Activated T-cell treated with anti-CD3 and anti-CD28 coated beads, Interleukin-2, amount 50 U/mL, for 4 hours (primary cell): ENCODE data around the gene VPS33A. TPM values are rescaled to one million over a fixed set of nuclear protein-coding genes. Genes with fewer than 3 reads are reported as not detected.
A peak's percentile ranks its signal among the peaks of the same experiment; 100 is the strongest.

ENCODE experiments used
- ATAC-seq, 2 donors: fragments of 200-7000 bp; cut with Tn5 transposase; one replicate each; pipeline ENCODE4 v1.10.0; 2021
- DNase-seq: peaks from one replicate; pipeline ENCODE4 v3.0.0-alpha.2; 2020
- H3K27me3 Mint-ChIP-seq: one replicate; pipeline ENCODE4 v1.8.0; 2021; ENCODE audit warnings: low read depth, mixed read lengths
- H3K36me3 Mint-ChIP-seq: one replicate; pipeline ENCODE4 v1.8.0; 2022; ENCODE audit warnings: mixed read lengths; ENCODE audit not compliant: insufficient read depth
- H3K4me1 Mint-ChIP-seq: one replicate; pipeline ENCODE4 v1.8.0; 2021; ENCODE audit warnings: low read depth, mixed read lengths
- H3K4me3 Mint-ChIP-seq: one replicate; pipeline ENCODE4 v1.8.0; 2021; ENCODE audit warnings: mild to moderate bottlenecking, moderate library complexity, mixed read lengths
- H3K9me3 Mint-ChIP-seq: one replicate; pipeline ENCODE4 v1.8.0; 2021; ENCODE audit warnings: mixed read lengths
- total RNA-seq, 3 donors: library from RNA; stranded (reverse); gene quantifications; one replicate each; pipeline ENCODE4 v1.2.1, GENCODE V29; 2021

Gene VPS33A
- total RNA-seq, result 10 to 100 TPM; 31.4 to 35.6 (median 32.3) TPM

DNA sequence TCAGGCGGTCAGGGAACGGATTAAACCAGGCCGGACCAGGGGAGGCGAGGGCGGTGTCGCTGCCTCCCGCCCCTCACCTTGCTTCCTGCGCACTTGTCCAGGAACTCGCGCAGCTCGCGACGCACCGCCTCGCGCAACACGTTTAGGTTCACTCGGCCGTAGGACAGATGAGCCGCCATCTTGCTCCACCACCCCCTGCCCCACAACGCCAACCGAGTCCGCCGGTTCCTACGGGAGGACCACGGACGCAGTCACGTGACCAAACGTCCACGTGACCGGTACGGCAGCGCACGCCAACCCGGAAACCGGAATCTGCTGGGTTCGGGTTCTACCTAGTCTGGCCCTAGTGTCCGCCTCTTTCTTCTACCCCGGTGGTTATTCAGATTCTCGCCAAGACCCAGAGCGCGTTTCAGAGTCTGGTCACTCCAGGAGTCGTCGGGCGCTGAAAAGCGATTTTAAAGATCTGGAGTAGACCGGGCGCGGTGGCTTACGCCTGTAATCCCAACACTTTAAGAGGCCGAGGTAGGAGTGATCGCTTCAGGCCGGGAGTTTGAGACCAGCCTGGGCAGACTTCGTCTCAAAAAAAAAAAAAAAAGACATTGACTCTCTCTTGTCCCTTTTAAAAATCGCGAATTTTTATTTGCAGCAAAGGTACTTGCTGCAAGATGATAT, at the start of gene VPS33A:
Gene VPS33A, minus strand, starts transcription at position 265 of the 672 bp plus-strand sequence. Its CDS starts 86 bp downstream, at position 179.
- ATAC-seq (peak; percentile 92 to 93), DNase-seq (peak; percentile 89)
- H3K36me3 Mint-ChIP-seq, result peaks cover 3% of the 10 kb centered on the region
- H3K4me1 Mint-ChIP-seq, result peaks cover 19% of the 10 kb centered on the region
- H3K4me3 Mint-ChIP-seq, result peak within 1 kb of the TSS; percentile 96
- peaks cover 2% of the 10 kb centered on the region for H3K27me3 Mint-ChIP-seq
- no peaks in the 10 kb centered on the region for H3K9me3 Mint-ChIP-seq

DNA sequence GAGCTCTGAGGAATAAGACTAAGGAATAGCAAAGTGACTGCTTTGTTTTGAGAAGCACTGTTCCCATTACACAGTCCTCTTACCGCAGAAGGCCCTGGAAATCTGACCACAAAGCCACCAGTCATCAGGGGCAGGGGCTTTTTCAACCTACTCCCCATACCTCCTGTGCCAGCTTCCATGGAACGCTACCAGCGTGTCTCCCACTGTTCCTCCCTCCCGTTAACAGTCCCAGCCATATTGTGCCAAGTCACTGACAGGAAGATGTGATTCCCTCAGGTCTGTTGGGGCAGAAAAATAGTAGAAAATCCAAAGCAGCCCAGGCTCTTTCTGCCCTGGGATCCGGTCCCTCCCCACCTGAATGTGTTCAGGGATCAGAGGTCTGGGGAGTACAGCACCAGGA, 46.6 kb upstream of the VPS33A start:
- ATAC-seq (no peak), DNase-seq (no peak)
- peaks cover 35% of the 10 kb centered on the region for H3K36me3 Mint-ChIP-seq
- H3K4me1 Mint-ChIP-seq, result no peaks in the 10 kb centered on the region
- no peaks in the 10 kb centered on the region for H3K27me3 Mint-ChIP-seq
- no peak overlapping the region for H3K4me3 Mint-ChIP-seq
- no peaks in the 10 kb centered on the region for H3K9me3 Mint-ChIP-seq

GRCh38 chr12:122311696-122312095, 45.4 kb upstream of the VPS33A start:
- peaks cover 31% of the 10 kb centered on the region for H3K36me3 Mint-ChIP-seq
- ATAC-seq, result no peak
- no peaks in the 10 kb centered on the region for H3K27me3 Mint-ChIP-seq
- H3K4me1 Mint-ChIP-seq, result no peaks in the 10 kb centered on the region
- H3K4me3 Mint-ChIP-seq, result no peak overlapping the region
- no peaks in the 10 kb centered on the region for H3K9me3 Mint-ChIP-seq
- DNase-seq, result no peak

DNA sequence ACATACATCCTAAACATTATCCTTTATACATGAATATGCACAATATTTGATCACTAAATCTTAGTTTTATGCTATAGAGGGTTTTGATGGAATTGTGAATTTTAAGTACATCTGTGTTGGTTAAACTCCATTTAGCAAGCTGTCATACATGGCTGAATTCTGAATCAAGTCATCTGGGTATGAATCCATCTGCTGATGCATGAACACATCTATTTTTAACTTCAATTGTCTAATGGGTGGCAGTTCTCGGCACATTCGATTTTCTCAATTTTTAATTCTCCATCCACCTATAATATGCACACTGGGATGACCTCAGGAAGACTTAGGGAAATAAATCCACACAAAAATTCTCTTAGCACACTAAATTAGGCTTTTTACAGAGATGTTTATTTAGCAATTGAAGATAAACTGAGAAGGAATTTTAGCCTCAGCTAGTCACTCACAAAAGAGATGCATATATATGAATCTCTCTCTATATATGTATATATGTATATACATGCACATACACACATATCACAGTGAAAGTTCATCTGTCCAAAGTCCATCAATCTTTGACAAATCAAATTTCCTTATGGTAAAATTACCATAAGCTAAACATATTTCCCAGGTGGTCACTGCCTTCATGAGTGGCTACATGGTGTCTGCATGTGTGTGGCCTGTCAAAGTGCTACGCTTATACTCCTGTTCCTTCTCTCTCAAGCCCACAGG, 44.5 kb upstream of the VPS33A start:
- ATAC-seq, result no peak
- Mint-ChIP-seq H3K36me3 (peaks cover 34% of the 10 kb centered on the region), H3K4me3 (no peak overlapping the region), H3K4me1 (no peaks in the 10 kb centered on the region), H3K9me3 (no peaks in the 10 kb centered on the region), H3K27me3 (no peaks in the 10 kb centered on the region)
- DNase-seq, result no peak

- Mint-ChIP-seq H3K4me1 (no peaks in the 10 kb centered on the region), H3K4me3 (no peak overlapping the region), H3K27me3 (no peaks in the 10 kb centered on the region), H3K36me3 (peaks cover 26% of the 10 kb centered on the region), H3K9me3 (no peaks in the 10 kb centered on the region)
- DNase-seq (no peak), ATAC-seq (no peak)
These were observed 43.3 kb upstream of the VPS33A start for GRCh38 chr12:122309564-122310121.

GRCh38 chr12:122308811-122309210, 42.5 kb upstream of the VPS33A start:
- DNase-seq (no peak), ATAC-seq (no peak)
- Mint-ChIP-seq H3K36me3 (peaks cover 26% of the 10 kb centered on the region), H3K9me3 (no peaks in the 10 kb centered on the region), H3K27me3 (no peaks in the 10 kb centered on the region), H3K4me3 (no peak overlapping the region), H3K4me1 (no peaks in the 10 kb centered on the region)

DNA sequence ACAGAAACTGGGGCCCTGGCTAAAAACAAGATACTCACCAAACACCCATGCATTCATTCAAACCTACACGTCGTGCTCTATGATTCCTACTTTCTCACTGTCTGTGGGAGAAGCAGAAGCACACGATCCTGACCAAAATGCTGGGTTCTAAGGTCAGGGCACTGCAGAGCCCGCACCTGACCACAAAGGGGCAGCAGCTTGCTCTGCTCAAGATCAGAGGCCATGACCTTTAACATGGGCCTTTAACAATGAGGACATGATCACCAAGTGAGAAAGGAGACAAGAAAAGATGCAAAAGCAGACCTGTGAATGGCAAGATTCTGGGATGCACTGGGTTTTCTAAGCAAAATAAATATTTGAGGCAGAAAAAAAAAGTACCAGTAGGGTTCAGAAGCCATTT, 40.1 kb upstream of the VPS33A start:
- no peak for DNase-seq
- Mint-ChIP-seq H3K27me3 (no peaks in the 10 kb centered on the region), H3K9me3 (no peaks in the 10 kb centered on the region), H3K4me1 (no peaks in the 10 kb centered on the region), H3K36me3 (peaks cover 21% of the 10 kb centered on the region), H3K4me3 (no peak overlapping the region)
- ATAC-seq, result no peak

GRCh38 chr12:122304924-122305323, 38.6 kb upstream of the VPS33A start:
- no peak for ATAC-seq
- Mint-ChIP-seq H3K27me3 (no peaks in the 10 kb centered on the region), H3K9me3 (no peaks in the 10 kb centered on the region), H3K4me3 (no peak overlapping the region), H3K36me3 (peaks cover 20% of the 10 kb centered on the region), H3K4me1 (no peaks in the 10 kb centered on the region)
- DNase-seq, result no peak

- ATAC-seq, result no peak
- no peaks in the 10 kb centered on the region for H3K9me3 Mint-ChIP-seq
- H3K4me1 Mint-ChIP-seq, result no peaks in the 10 kb centered on the region
- no peak for DNase-seq
- H3K4me3 Mint-ChIP-seq, result no peak overlapping the region
- peaks cover 17% of the 10 kb centered on the region for H3K36me3 Mint-ChIP-seq
- no peaks in the 10 kb centered on the region for H3K27me3 Mint-ChIP-seq
These were observed 36.8 kb upstream of the VPS33A start for GRCh38 chr12:122303068-122303467.

- peaks cover under 1% of the 10 kb centered on the region for H3K4me1 Mint-ChIP-seq
- H3K9me3 Mint-ChIP-seq, result no peaks in the 10 kb centered on the region
- DNase-seq, result no peak
- H3K4me3 Mint-ChIP-seq, result no peak overlapping the region
- H3K36me3 Mint-ChIP-seq, result peaks cover 30% of the 10 kb centered on the region
- H3K27me3 Mint-ChIP-seq, result no peaks in the 10 kb centered on the region
- ATAC-seq, result no peak
These were observed 31.9 kb upstream of the VPS33A start for GRCh38 chr12:122298071-122298748.

DNA sequence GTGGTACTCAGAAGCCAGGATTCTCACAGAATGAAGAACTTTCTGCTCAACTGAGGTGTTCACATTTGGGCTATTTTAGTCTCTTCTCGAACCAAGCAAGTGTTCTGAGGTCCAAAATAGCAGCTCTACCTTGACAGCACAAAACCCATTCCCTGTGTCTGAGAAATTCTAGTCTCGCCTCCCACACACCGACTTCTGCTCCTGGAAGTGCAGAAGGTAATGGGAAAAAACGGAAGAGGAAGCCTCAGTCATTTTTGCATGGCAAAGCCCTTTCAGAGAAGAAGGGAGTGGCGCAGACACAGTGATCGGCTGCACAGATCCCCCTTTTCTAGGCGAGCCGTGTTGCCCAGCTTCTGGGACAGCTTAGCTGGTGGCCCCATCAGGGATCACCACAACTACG, 31.2 kb upstream of the VPS33A start:
- Mint-ChIP-seq H3K27me3 (no peaks in the 10 kb centered on the region), H3K4me1 (peaks cover 3% of the 10 kb centered on the region), H3K36me3 (peaks cover 29% of the 10 kb centered on the region), H3K4me3 (no peak overlapping the region), H3K9me3 (no peaks in the 10 kb centered on the region)
- DNase-seq (no peak), ATAC-seq (no peak)

DNA sequence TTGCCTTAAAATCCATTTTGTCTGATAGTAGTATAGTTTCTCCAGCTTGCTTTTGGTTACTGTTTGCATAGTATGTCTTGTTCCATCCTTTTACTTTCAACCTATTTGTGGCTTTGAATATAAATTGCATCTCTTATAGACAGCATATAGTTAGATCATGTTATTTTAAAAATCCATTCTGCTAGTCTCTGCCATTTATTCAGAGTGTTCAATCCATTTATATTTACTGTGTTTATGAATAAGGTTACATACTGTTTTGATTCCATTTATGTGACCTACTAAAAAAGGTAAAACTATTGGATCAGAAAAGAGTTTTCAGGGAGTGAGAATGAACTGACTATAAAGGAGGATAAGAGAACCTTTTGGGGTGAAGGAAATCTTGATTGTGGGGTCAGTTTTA, 29.6 kb upstream of the VPS33A start:
- H3K36me3 Mint-ChIP-seq, result peaks cover 28% of the 10 kb centered on the region
- no peaks in the 10 kb centered on the region for H3K27me3 Mint-ChIP-seq
- H3K9me3 Mint-ChIP-seq, result no peaks in the 10 kb centered on the region
- ATAC-seq (no peak), DNase-seq (no peak)
- H3K4me3 Mint-ChIP-seq, result no peak overlapping the region
- peaks cover 3% of the 10 kb centered on the region for H3K4me1 Mint-ChIP-seq

DNA sequence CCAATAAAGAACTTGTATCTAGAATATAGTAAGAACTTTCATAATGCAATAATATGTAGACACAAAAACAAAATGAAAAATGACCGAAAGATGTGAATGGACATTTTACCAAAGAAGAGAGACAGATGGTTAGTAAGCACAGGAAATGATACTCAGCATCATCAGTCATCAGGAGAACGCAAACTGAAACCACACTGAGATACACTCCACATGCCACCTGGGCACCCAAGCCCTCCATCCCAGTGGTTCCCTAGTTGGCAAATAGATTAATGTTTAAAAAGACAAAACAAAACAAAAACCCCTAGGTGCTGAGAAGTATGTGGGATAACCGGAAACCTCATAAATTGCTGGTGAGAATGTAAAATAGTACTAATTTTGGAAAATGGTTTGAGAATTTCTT, 26.8 kb upstream of the VPS33A start:
- H3K36me3 Mint-ChIP-seq, result peaks cover 24% of the 10 kb centered on the region
- DNase-seq, result no peak
- H3K27me3 Mint-ChIP-seq, result no peaks in the 10 kb centered on the region
- no peak overlapping the region for H3K4me3 Mint-ChIP-seq
- ATAC-seq, result no peak
- H3K4me1 Mint-ChIP-seq, result peaks cover 3% of the 10 kb centered on the region
- no peaks in the 10 kb centered on the region for H3K9me3 Mint-ChIP-seq

DNA sequence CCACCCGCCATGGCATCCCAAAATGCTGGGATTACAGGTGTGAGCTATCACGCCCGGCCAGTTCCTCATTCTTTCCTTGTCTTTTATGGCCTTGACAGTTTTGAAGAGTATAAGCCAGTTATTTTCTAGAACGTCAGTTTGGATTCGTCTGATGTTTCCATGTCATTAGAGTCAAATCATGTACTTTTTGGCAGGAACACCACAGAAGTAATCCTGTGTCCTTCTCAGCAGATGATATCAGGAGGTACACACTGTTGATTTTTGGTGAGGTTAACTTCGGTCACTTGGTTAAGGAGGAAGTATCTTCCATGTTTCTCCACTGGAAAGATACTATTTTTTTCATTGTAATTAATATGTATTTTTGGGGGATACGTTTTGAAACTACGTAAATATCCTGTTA, 25.1 kb upstream of the VPS33A start:
- Mint-ChIP-seq H3K9me3 (no peaks in the 10 kb centered on the region), H3K4me1 (peaks cover 3% of the 10 kb centered on the region), H3K4me3 (no peak overlapping the region), H3K36me3 (peaks cover 13% of the 10 kb centered on the region), H3K27me3 (no peaks in the 10 kb centered on the region)
- no peak for ATAC-seq
- no peak for DNase-seq
